Activated CD4-positive, alpha-beta T cell treated with anti-CD3 and anti-CD28 coated beads for 36 hours (primary cell): ENCODE data around the gene B4GALT1. TPM values are rescaled to one million over a fixed set of nuclear protein-coding genes. Genes with fewer than 3 reads are reported as not detected.
A peak's percentile ranks its signal among the peaks of the same experiment; 100 is the strongest.
"Not testable (repeated sequence)": the region's sequence is repeated elsewhere in the genome, so short reads cannot be mapped to it uniquely, and the experiment has no call there.

ENCODE experiments used
- ATAC-seq: fragments of 200-7000 bp; cut with Tn5 transposase; one replicate; pipeline ENCODE4 v1.10.0; 2021; ENCODE audit warnings: mild to moderate bottlenecking, moderate library complexity
- CTCF ChIA-PET: fragments of 350-600 bp; sonication (Branson Sonifier 250); formaldehyde crosslinking; loops from one replicate; lab custom pipeline; 2021; ENCODE audit warnings: antibody characterized with exemption; lab: Charles Lee
- POLR2A ChIA-PET: fragments of 350-600 bp; sonication (Branson Sonifier 250); formaldehyde crosslinking; loops from one replicate; lab custom pipeline; 2021; ENCODE audit warnings: antibody characterized with exemption, inconsistent platforms; lab: Charles Lee
- DNase-seq: peaks from one replicate; pipeline ENCODE4 v3.0.0-alpha.2; 2020
- H3K27ac Mint-ChIP-seq: one replicate; pipeline ENCODE4 v1.8.0; 2021; ENCODE audit warnings: mixed read lengths
- H3K27me3 Mint-ChIP-seq: one replicate; pipeline ENCODE4 v1.8.0; 2021; ENCODE audit warnings: mixed read lengths
- H3K36me3 Mint-ChIP-seq: one replicate; pipeline ENCODE4 v1.8.0; 2021; ENCODE audit warnings: low read depth, mixed read lengths
- H3K4me1 Mint-ChIP-seq: one replicate; pipeline ENCODE4 v1.8.0; 2021; ENCODE audit warnings: mixed read lengths
- H3K4me3 Mint-ChIP-seq: one replicate; pipeline ENCODE4 v1.8.0; 2021; ENCODE audit warnings: mild to moderate bottlenecking, moderate library complexity, mixed read lengths
- H3K9me3 Mint-ChIP-seq: one replicate; pipeline ENCODE4 v1.8.0; 2021; ENCODE audit warnings: low read depth, mixed read lengths
- intact Hi-C, 2 experiments: fragments of 100-400 bp; cut with DNase I in 1 of 2; cut with micrococcal nuclease in 1 of 2; formaldehyde crosslinking; loops; one replicate each; pipeline versions ENCODE4 v1.14.2 to v1.15.1; 2022 to 2024; cut with DNase I, micrococcal nuclease
- total RNA-seq, 2 experiments: library from RNA; stranded (reverse); gene quantifications; one replicate each; pipeline ENCODE4 v1.2.3, GENCODE V29; 2021

The B4GALT1 gene
- total RNA-seq, 2 experiments from 2014 or later = 44.5 to 47.1 TPM

- CTCF ChIA-PET = no interaction called here
- Mint-ChIP-seq H3K9me3 (no peaks in the 10 kb centered on the region), H3K36me3 (no peaks in the 10 kb centered on the region), H3K4me3 (no peak overlapping the region), H3K4me1 (peaks cover 4% of the 10 kb centered on the region), H3K27me3 (no peaks in the 10 kb centered on the region), H3K27ac (no peak overlapping the region)
- ATAC-seq = no peak
- intact Hi-C loops = no loop called here
- DNase-seq = no peak
- POLR2A ChIA-PET = no interaction called here
Measured at GRCh38 chr9:33106372-33106771, 60.8 kb downstream of the B4GALT1 start.

- H3K9me3 Mint-ChIP-seq = no peaks in the 10 kb centered on the region
- CTCF ChIA-PET = no interaction called here
- intact Hi-C loops = no loop called here
- no peak for DNase-seq
- no peak for ATAC-seq
- H3K4me3 Mint-ChIP-seq = no peak overlapping the region
- H3K36me3 Mint-ChIP-seq = no peaks in the 10 kb centered on the region
- POLR2A ChIA-PET = no interaction called here
- no peaks in the 10 kb centered on the region for H3K27me3 Mint-ChIP-seq
- H3K4me1 Mint-ChIP-seq = peaks cover 4% of the 10 kb centered on the region
- H3K27ac Mint-ChIP-seq = no peak overlapping the region
Measured at GRCh38 chr9:33105959-33106358, 61.2 kb downstream of the B4GALT1 start.

GRCh38 chr9:33105504-33105903, 61.6 kb downstream of the B4GALT1 start:
- Mint-ChIP-seq H3K9me3 (no peaks in the 10 kb centered on the region), H3K36me3 (no peaks in the 10 kb centered on the region), H3K27ac (no peak overlapping the region), H3K4me1 (peaks cover 2% of the 10 kb centered on the region), H3K27me3 (no peaks in the 10 kb centered on the region), H3K4me3 (no peak overlapping the region)
- DNase-seq = no peak
- ChIA-PET POLR2A (no interaction called here), CTCF (no interaction called here)
- intact Hi-C loops = no loop called here
- ATAC-seq = no peak

DNA sequence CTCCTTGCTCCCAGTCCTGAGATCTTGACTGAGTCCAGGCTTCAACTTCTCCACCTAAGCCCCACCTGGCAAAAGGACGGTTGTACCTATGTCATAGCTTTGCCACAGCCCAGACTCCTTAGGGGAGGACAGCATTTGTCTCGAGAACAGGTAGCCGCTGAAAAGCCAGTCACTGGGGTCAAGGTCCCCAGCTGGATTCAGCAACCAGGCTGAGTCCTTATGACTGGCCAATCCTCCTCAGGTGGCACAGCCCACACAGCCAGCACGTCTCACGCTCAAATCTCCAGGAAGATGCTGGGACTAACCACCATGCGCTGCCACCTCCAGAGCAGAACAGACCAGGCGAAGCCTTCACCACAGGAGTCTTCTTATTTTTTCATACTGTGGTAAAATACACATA, 62.7 kb downstream of the B4GALT1 start:
- Mint-ChIP-seq H3K36me3 (no peaks in the 10 kb centered on the region), H3K27me3 (no peaks in the 10 kb centered on the region), H3K4me1 (no peaks in the 10 kb centered on the region), H3K9me3 (no peaks in the 10 kb centered on the region), H3K4me3 (no peak overlapping the region), H3K27ac (no peak overlapping the region)
- ATAC-seq (no peak), DNase-seq (no peak)
- CTCF ChIA-PET = no interaction called here
- intact Hi-C loops = no loop called here
- POLR2A ChIA-PET = no interaction called here

DNA sequence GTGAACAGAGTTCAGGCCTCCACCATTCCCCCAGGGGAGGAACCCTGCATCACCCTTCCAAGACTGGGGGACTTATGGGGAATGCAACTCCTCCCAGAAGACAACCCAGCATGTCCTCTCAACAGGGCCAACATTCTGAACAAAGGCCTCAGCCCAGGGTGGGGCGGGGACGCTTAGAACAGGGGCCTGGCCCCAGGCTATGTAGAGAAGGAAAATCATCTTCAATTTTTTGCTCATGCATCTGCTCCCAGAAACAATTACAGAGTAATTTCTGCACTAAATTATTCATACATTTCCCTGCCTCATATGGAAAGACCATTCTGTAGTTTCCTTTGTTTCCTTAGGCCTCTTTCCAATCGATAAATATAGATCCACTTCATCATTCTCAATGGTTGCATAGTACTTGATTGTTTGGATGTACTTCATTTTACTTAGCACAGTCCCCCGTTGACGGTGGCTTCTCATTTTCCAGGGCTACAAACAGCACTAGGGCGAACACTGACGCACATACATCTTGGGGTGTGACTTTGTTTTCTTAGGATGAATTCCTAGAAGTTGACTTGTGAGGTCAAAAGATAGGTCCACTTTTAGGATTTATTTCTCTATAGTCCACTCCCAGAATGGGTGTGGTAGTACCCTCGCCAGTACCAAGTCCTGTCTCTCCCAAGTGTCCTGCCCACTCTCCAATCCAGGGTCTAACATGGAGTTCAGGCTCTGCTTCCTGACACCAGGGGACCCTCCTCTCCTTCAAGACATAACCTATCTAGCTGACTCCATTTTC, 63.4 kb downstream of the B4GALT1 start:
- ChIA-PET CTCF (no interaction called here), POLR2A (interaction anchor here (0.6 kb wide), 1 partner anchor 170 kb away, joined by 3 read pairs; no protein-coding TSS in a partner anchor)
- no peak for DNase-seq
- Mint-ChIP-seq H3K9me3 (no peaks in the 10 kb centered on the region), H3K36me3 (no peaks in the 10 kb centered on the region), H3K4me3 (no peak overlapping the region), H3K4me1 (no peaks in the 10 kb centered on the region), H3K27ac (no peak overlapping the region), H3K27me3 (no peaks in the 10 kb centered on the region)
- intact Hi-C loops = no loop called here
- no peak for ATAC-seq

GRCh38 chr9:33102551-33103210, 64.5 kb downstream of the B4GALT1 start:
- Mint-ChIP-seq H3K4me1 (no peaks in the 10 kb centered on the region), H3K27me3 (no peaks in the 10 kb centered on the region), H3K27ac (no peak overlapping the region), H3K9me3 (no peaks in the 10 kb centered on the region), H3K4me3 (no peak overlapping the region), H3K36me3 (no peaks in the 10 kb centered on the region)
- DNase-seq (no peak), ATAC-seq (no peak)
- CTCF ChIA-PET = no interaction called here
- intact Hi-C loops = no loop called here
- POLR2A ChIA-PET = interaction anchor here (0.6 kb wide), 1 partner anchor 17 kb away, joined by 3 read pairs; no protein-coding TSS in a partner anchor

DNA sequence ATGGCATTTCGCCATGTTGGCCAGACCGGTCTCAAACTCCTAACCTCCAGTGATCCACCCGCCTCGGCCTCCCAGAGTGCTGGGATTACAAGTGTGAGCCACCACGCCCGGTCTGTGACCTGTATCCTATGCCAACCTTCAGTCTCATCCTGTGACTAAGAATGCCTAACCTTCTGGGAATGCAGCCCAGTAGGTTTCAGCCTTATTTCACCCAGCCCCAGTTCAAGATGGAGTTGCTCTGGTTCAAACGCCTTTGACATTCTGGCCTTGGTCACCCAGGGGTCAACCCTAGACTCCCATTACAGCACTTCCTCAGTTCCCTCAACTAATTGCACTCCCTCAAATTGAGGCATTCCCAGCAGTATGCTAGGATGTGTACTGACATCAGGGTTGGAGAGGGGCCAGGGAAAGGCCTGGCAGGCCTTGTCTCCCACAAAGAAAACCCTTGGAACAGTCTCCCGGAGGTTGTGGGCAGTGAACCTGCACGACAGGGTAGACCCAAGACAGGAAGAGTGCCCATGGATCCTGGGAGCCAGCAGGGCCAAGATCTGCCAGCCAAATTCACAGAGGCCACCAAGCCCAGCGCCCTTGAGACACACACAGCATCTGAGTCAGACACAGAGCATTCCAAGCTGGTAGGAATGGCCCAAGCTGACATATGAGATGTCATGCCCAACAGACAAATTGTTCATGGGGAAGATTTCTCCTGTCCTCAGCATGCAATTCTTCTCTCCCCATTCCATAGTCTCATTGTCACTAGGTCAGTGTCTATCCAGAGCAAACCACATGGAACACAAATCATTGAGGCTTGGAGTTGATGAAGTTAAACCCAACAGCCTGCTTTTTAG, 65.8 kb downstream of the B4GALT1 start:
- intact Hi-C loops = no loop called here
- Mint-ChIP-seq H3K27ac (no peak overlapping the region), H3K36me3 (no peaks in the 10 kb centered on the region), H3K9me3 (no peaks in the 10 kb centered on the region), H3K27me3 (no peaks in the 10 kb centered on the region), H3K4me1 (no peaks in the 10 kb centered on the region), H3K4me3 (no peak overlapping the region)
- ChIA-PET POLR2A (no interaction called here), CTCF (interaction anchor here (0.6 kb wide), 1 partner anchor 99 kb away, joined by 4 read pairs; no protein-coding TSS in a partner anchor)
- ATAC-seq = no peak
- DNase-seq = no peak

- intact Hi-C loops = no loop called here
- Mint-ChIP-seq H3K27ac (no peak overlapping the region), H3K27me3 (no peaks in the 10 kb centered on the region), H3K9me3 (no peaks in the 10 kb centered on the region), H3K4me1 (no peaks in the 10 kb centered on the region), H3K36me3 (no peaks in the 10 kb centered on the region), H3K4me3 (no peak overlapping the region)
- ATAC-seq (no peak), DNase-seq (no peak)
- CTCF ChIA-PET = no interaction called here
- POLR2A ChIA-PET = no interaction called here
Measured at GRCh38 chr9:33099754-33100153, 67.4 kb downstream of the B4GALT1 start.

DNA sequence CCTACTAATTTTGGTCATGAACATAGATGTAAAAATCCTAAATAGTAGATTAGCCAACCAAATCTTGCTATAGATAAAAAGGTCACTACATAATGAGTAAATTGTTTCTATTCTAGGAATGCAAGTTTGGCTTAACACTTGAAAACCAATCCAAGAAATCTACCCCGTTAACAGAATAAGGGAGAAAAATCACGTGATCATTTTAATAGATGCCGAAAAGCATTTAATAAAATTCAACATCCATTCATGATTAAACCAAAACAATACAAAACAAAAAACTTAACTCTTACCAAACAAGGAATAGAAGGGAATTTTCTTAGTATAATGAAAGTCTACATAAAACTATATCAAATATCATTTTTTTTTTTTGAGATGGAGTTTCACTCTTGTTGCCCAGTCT, 69.9 kb downstream of the B4GALT1 start:
- peaks cover 8% of the 10 kb centered on the region for H3K4me1 Mint-ChIP-seq
- ChIA-PET POLR2A (no interaction called here), CTCF (interaction anchor here (1.0 kb wide), 1 partner anchor 129 kb away, joined by 3 read pairs; no protein-coding TSS in a partner anchor)
- no peaks in the 10 kb centered on the region for H3K27me3 Mint-ChIP-seq
- no peak overlapping the region for H3K27ac Mint-ChIP-seq
- no peaks in the 10 kb centered on the region for H3K9me3 Mint-ChIP-seq
- DNase-seq = no peak
- intact Hi-C loops = no loop called here
- no peak for ATAC-seq
- no peaks in the 10 kb centered on the region for H3K36me3 Mint-ChIP-seq
- no peak overlapping the region for H3K4me3 Mint-ChIP-seq

GRCh38 chr9:33092634-33093033, 74.5 kb downstream of the B4GALT1 start:
- ATAC-seq = peak; percentile 74
- Mint-ChIP-seq H3K9me3 (no peaks in the 10 kb centered on the region), H3K27ac (peak overlapping the region; percentile 56)

GRCh38 chr9:33085672-33086071, 81.5 kb downstream of the B4GALT1 start:
- H3K27ac Mint-ChIP-seq, H3K9me3 Mint-ChIP-seq, ATAC-seq, H3K4me1 Mint-ChIP-seq, DNase-seq, H3K27me3 Mint-ChIP-seq, H3K4me3 Mint-ChIP-seq, H3K36me3 Mint-ChIP-seq, intact Hi-C loops: not testable (repeated sequence)
- CTCF ChIA-PET = interaction anchor here (2.8 kb wide), 1 partner anchor 141 kb away, joined by 10 read pairs; no protein-coding TSS in a partner anchor
- POLR2A ChIA-PET = interaction anchor here (0.6 kb wide), 1 partner anchor 17 kb away, joined by 3 read pairs; no protein-coding TSS in a partner anchor

More at GRCh38 chr9:33092634-33093033, 74.5 kb downstream of the B4GALT1 start:
- H3K4me3 Mint-ChIP-seq = no peak overlapping the region
- no peaks in the 10 kb centered on the region for H3K27me3 Mint-ChIP-seq
- H3K4me1 Mint-ChIP-seq = peaks cover 10% of the 10 kb centered on the region
- intact Hi-C loops = no loop called here
- CTCF ChIA-PET = no interaction called here
- POLR2A ChIA-PET = no interaction called here
- no peak for DNase-seq
- H3K36me3 Mint-ChIP-seq = no peaks in the 10 kb centered on the region
